Fibroblast of pulmonary artery (primary cell): ENCODE data around the gene SBK2.

Experiments used
- DNase-seq: peaks from one replicate; pipeline ENCODE4 v3.0.0-alpha.2; 2010; ENCODE audit warnings: low read depth
- H3K4me3 ChIP-seq: replicated peaks from 2 replicates; pipeline ENCODE4 v1.5.1; 2011; ENCODE audit warnings: low read depth, mild to moderate bottlenecking, control low read depth, low read length, moderate library complexity
- CTCF ChIP-seq: IDR thresholded peaks from 2 replicates; pipeline ENCODE4 v1.5.1; 2011; ENCODE audit warnings: mild to moderate bottlenecking, control low read depth, low read length, inconsistent platforms; ENCODE audit errors: missing control alignments

SBK2 gene

GRCh38 chr19:55504981-55505380 lies 32.0 kb downstream of the SBK2 start:
- no peak overlapping the region for H3K4me3 ChIP-seq
- no peak for TF ChIP-seq CTCF
- no peak for DNase-seq

- DNase-seq, result no peak
- no peak for TF ChIP-seq CTCF
- no peak overlapping the region for H3K4me3 ChIP-seq
Observed at GRCh38 chr19:55504252-55504603, 32.7 kb downstream of the SBK2 start.

GRCh38 chr19:55503502-55504251 lies 33.3 kb downstream of the SBK2 start:
- peak; percentile 85 for TF ChIP-seq CTCF
- peak overlapping the region; percentile 52 for H3K4me3 ChIP-seq
- peak; percentile 90 for DNase-seq

GRCh38 chr19:55503157-55503501 lies 33.8 kb downstream of the SBK2 start:
- no peak for DNase-seq
- no peak overlapping the region for H3K4me3 ChIP-seq
- TF ChIP-seq CTCF, result no peak

- DNase-seq, result no peak
- H3K4me3 ChIP-seq, result no peak overlapping the region
- no peak for TF ChIP-seq CTCF
Observed at GRCh38 chr19:55502197-55502952, 34.6 kb downstream of the SBK2 start.

- H3K4me3 ChIP-seq, result no peak overlapping the region
- TF ChIP-seq CTCF, result no peak
- no peak for DNase-seq
Observed at GRCh38 chr19:55500368-55500952, 36.5 kb downstream of the SBK2 start.
